DMS114 treated with DMSO at 0.1 percent for 48 hours (cell line): ENCODE results near the gene BBS2.

Source experiments
- DNase-seq: peaks from one replicate; lab custom pipeline; 2025; ENCODE audit not compliant: unreplicated experiment; lab: John Stamatoyannopoulos, UW

The BBS2 gene

DNA sequence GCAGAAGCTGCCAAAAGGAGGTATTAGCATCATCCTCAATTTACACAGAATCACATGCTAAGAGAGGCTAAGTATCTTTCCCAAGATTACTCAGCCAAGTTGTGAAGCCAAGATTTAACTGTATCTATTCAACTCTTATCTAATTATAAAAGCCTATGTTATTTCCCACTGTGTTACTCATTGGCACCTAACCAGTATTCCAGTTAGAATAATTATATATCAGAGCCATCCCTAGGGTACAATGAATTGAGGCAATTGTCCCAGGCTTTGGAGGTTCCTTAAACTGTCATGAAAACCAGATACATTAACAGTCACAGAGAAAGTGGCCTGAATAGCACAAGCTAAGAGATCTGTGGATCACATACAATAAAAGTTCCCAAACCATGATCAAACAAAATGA is 83.6 kb downstream of the BBS2 start:
- DNase-seq = no peak
